Activated T-cell treated with anti-CD3 and anti-CD28 coated beads for 1 hour (primary cell): Measurements from ENCODE around the gene MOK.

Experiments used
- DNase-seq: peaks from one replicate; pipeline ENCODE4 v3.0.0-alpha.2; 2020; ENCODE audit warnings: low read depth

Gene MOK

DNA sequence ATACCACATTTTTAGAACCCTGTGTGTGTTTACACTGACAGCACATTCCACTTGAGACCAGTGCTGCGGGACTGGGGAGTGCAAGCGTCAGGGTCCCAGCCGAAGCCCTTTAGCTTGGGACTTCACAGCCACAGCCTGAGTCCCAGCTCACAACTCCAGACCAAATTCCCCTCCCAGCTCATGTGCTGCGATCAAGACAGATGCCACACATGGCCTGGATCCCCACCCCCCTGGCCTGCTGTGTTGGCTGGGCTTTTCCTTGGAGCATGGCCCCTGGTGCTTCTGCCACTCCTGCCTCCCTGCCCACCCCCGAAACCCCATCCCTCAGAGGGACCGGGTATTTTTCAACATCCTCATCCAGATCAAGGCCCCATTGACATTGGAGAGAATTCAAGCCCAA lies 101.6 kb downstream of the MOK start:
- no peak for DNase-seq

DNA sequence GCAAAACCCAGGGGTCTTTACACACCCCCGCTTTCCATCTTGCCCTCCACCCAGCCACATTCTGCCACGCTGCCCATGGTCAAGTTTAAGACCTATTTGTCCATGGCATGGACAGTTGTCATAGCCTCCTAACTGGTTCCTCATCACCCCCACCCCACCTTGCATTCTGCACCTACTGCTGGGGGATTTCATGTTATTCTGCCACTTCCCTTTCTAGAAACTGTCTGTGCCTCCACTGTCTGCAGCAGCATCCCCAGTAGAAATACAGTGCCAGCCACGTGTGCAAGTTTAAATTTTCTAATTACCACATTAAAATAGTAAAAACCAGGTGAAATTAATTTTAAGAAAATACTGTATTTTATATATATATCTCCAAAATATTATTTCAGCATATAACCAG lies 102.0 kb downstream of the MOK start:
- DNase-seq = no peak

DNA sequence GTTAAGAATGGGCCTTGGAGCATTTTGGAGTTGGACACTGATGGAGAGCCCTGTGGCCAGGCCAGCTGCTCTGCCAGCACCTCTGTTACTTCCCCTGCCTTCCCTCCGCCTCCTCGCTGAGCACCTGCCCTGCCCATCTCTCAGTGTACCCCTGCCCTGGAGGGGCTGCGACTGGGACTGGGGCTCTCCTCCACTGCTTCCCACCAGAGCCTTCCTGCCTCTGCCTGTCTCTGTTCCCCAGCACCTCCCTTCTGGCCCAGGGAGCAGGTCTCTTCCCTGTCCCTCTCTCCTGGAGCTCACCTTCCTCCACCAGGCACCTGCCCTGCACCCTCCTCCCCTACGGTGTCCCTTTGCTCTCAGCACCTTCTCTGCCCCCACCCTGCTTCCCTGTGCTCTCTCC lies 103.2 kb downstream of the MOK start:
- DNase-seq = no peak

DNA sequence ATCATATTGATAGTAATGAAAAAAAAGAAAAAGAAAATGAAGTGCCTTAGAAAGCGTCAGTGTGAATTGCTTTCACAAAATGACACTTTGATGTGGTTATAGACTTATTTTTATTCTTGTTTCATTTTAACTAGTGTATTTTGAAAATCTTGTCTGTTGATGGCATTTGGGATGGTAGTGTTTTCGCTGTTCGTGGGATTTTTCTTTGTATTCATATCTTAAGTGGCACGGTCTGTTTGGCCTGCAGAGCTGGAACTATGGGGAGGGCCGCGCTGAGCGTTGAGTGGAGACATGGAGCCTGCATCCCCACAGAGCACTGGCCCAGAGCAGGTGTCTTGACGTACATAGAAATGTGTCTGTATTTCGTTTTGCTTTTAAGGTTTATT lies 103.6 kb downstream of the MOK start:
- no peak for DNase-seq

DNA sequence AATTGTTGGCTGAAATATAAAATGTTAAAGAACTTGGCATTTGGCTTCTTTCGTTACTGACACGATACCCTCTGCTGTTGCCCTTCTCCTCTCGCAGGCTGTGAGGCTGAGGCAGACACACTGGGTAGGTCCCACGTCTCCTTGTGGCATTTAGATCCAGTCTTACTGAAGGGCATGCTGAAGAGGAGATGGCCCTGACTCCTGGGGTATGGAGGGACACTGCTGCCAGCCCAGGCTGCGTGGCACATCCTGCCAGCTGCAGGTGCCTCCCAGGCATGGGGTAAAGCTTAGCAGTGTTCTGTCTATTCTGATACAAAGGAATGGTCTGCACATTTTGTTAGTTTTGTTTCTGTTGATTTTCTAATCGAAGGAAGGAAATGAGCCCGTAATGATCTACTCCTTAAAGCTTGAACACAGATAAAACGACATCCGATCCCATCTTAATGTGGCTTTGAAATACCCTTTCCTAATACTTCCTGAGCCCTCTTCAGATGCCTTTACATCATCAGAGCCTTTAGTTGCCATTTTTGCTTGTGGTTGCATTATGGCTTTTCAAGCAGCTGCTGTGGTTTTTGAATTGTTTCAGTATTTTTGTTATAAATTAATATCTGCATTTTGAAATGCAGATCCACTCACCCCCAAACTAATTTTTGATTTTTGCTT lies 104.1 kb downstream of the MOK start:
- no peak for DNase-seq

DNA sequence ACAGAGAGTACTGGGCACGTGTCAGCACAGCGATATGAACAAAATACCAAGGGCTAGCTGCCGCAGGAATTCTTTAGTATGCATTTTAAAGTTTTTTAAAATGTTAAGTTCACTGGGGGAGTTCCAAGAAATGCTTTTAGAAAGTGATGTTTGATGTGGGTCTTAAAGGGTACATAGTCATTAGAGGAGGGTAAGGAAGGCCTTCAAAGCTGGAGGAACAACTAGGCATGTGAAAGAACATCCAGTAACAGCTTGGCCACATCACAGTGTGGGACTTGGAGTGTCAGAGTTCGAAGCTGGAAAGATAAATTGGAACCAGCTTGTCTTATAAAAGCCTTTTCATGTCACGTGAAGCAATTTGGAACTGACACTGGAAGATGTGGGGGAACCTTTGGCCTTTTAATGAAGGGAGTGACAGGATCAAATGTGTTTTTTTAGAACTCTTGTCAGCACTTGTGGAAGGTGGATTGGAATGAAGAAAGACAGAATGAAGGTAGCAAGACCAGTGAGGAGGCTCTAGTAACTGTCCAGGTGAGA lies 107.6 kb downstream of the MOK start:
- DNase-seq = no peak

DNA sequence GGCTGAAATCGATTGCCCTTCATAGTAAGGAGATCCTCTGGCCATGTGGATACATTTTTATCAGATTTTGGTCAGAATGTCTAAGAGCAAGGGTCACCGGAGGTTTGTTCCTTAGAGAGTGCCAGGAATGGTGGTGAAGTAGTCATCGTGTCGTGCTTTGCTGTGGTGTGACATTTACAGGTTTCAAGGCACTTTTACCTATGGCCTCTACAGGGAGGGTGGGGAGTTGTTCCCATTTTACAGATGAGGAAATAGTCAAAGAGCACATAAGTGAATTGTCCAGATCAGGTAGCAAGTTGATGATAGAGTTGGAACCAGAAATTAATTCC lies 108.1 kb downstream of the MOK start:
- DNase-seq = no peak

DNA sequence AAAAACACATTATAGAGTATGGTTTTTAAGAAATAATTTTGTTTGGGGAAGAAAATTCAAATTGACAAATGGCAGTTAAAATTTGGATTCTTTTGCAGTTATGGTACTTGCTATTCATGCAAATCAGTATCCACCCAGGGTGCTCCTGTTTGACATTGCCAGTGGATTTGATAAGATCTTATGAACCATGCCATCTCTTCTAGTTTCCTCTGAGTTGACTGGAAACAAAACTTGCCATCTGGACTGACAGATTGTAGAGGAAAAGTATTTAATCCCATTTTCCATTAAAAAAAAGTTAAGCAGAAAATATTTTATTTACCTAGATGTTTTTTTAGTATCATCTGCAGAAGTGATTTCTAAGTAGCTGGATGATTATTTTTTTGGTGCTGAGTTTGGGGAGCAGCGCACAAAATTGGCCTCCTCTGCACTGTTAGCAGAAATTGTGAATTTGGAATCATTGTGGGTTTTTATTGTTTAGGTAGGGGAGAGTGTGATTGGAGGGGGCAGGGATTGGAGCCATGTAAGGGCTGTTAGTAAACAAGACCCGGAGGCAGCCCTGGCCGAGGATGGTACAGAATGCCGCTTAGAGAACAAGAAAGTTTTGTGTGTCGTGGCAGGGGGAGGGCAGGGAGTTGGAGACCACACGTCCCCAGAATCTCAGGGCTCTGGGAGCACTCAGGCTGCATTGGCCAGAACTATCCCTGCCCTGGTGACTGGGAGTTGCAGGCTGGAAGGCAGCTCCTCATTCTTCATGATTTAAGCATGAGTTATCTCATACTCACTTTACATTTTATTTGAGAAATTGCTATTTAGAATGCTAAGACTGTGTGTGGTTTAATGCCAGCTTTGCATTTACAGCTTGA lies 108.7 kb downstream of the MOK start:
- no peak for DNase-seq

DNA sequence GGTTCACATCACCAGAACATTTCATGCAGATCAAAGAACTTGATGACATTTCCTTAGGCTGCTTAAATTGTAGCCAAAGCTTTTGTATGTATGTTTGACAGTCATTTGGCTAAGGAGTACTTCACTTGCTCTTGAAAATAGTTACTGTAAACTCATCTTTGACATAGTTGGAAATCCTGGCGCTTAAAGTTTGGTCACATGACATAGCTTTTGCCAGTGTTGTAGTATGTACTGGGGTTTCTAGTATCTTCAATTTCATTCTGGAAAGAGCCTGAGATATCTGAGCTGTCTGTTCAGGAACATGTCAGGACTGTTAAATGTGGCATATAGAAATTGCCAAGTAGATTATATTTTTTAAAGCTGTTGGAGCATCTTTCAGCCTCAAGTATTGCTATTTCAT lies 109.5 kb downstream of the MOK start:
- no peak for DNase-seq

DNA sequence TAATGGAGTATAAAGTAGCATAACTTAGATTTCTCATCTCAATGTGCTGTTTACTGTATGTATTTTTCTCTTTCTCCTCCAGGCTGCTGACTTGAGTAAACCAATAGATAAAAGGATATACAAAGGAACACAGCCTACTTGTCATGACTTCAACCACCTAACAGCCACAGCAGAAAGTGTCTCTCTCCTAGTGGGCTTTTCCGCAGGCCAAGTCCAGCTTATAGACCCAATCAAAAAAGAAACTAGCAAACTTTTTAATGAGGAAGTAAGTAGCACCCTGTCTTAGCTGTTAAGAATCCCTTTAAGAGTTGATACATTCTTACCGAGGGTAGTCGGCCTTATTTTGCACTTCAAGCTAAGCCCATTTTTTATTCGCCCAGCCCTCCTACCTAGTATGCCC lies 110.1 kb downstream of the MOK start:
- DNase-seq = no peak

DNA sequence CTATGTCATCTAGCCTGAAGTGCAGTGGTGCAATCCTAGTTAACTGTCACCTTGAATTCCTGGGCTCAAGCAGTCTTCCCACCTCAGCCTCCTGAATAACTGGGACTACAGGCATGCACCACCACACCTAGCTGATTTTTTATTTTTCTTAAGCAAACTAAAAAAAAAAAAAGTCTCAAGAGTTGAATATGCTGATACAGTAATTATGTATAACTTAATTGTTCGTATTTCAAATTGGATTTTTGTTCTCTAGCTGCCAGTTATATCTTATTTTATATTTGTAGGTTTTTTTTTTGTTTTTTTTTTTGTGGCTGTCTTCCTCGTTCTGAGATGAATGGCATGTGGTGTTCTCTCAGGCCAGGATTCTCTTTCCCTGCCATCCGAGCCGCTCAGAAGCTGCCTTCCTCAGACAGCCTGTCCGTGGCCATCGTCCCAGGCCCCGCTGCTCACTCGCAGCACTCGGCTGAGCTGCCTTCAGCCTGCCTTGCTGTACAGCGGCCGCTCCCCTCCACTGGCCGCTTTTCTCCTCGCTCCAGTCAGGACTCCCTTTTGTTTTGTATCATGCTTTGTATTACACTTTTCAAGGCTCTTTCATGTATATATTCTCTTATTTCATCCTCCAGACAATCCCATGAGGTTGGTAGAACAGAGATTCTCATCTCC lies 112.0 kb downstream of the MOK start:
- no peak for DNase-seq

DNA sequence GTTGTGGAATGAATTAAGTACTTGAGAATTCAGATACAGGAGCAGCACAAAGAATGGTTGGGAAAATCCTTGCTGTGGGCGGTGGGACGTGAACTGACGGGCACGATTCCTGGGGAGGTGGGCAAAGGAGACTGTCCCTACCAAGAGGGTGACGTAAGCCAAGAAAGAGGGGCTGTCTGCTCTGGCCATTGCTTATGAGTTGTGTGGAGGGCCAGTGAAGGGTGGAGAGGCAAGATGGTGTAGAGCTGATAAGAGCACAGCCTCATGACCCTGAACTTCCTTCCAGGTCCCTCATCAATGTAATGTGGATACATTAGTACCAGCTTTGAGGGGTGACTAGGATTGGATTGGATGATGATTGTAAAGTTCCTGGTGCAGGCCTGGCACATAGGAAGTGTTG lies 115.1 kb downstream of the MOK start:
- DNase-seq = no peak

DNA sequence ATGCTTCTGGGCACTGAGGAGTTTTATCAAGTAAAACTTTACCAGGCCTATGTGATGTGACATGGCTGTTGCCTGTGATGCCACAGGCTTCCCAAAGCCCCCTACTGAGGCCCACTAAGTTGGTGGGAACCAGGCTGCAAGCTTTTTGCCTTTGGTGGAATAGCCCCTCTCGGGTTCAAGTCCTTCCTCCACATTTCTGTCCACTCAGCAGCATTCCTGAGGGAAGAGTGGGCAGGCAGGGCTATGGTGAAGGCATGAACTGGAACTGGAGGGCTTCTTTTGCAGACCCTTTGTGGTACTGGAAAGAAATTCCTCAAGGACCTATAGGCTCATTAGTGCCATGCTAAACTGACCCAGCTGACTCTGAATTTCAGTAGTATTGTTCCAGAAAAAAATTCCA lies 116.8 kb downstream of the MOK start:
- DNase-seq = no peak

DNA sequence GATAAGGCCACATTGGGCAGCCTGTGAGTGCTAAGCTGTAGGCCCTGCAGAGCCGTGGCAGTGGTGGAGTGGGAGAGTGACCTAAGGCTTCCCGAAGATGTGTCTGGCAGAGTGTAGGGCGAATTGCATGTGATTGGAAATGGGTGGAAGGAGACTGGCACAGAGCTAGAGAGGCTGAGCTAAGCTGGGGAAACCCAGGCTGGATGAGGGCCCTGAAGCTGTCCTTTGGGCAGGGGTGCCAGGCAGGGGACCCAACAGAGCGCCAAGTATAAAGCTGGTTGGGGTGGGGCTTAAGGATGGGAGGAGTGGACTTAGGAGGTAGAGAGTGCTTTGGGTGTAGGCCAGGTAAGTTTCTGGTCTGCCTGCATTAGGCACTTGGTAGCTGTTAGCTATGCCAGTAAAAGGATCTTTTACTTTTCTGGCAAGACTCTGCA lies 117.4 kb downstream of the MOK start:
- no peak for DNase-seq

DNA sequence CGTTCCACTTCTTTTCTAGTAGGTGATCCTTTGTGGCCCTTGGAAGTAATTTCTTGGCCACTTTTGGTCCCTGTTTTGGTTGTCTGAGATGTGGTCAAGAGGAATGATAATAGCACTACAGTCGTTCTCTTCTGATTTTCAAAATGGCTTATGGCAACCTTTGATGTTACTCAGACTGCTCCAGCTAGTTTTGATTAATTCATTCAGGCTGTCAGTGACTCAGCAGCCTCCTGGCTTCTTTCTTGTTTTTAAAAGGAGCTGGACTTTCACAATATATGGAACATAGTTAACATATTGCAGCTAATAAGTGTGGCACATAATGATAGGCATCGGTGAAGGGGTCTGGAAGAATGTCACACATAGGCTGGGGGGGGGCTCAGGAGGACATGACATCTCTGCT lies 117.9 kb downstream of the MOK start:
- no peak for DNase-seq

DNA sequence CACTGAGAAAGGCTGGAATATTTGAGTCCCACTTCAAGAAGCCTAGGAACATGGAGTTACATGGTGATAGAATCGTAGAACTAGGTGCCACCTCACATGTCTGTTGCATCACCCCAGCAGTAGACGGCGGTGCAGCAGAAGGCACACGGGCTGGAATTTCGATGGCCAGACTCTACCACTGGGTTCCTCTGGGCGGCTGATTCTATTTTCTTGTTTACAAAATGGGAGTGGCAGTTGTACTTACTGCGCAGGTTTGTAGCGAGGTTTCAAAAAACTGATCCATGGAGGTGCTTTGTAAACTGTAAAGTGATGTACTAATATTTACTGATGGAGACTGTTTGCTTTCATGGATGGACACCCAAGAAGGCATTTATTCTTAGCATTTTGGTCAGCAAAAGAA lies 119.6 kb downstream of the MOK start:
- no peak for DNase-seq

DNA sequence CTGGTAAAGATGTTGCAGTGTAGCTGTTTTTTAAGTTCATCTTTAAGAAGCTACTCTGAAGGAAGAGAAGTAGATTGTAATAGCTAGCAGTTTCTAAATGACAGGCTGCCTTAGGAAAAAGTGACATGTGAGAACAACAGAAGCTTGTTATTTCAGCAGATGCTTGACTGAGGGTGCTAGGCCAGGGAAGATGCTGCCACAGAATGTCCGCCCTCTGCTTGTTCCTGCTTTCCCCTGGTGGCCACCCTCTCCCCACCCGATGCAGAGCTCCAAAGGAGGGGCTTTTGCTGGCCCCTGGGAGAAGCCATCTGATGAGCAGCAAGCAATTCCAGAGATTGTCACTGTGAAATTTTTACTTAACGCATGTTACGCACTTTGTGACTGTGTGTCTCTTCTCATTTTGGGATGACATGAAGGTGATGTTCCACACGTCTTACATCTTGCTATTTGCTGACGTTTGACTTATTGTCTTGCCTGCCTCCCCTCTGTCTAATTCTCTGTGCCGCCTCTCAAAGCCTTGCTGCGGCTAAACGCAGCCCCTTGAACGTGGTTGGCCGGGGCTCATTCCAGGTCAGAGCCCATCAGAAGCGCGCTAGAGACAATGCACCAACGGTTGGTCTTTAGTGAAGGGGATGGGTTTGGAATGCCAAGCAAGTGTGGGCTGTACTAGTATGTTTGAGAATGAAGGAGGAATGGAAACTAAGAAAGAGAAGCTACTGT lies 120.5 kb downstream of the MOK start:
- DNase-seq = no peak

DNA sequence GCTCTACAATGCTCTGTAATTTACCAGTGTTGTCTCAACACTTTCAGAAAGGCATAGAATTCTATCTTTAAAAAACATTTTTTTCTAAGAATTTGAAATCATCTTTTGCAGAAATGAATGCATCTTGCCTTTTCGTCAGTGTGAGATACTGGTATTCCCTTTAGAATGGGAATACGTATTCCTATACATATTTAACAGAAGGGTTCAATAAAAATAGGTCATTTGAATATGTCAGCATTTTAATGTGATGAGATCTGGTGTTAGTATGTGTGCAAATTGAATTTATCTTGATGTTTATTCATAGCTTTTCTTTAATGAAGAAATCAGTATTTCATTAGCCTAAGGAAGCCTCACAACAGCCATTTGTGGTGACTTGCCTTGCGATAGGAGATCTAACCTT lies 121.1 kb downstream of the MOK start:
- no peak for DNase-seq

DNA sequence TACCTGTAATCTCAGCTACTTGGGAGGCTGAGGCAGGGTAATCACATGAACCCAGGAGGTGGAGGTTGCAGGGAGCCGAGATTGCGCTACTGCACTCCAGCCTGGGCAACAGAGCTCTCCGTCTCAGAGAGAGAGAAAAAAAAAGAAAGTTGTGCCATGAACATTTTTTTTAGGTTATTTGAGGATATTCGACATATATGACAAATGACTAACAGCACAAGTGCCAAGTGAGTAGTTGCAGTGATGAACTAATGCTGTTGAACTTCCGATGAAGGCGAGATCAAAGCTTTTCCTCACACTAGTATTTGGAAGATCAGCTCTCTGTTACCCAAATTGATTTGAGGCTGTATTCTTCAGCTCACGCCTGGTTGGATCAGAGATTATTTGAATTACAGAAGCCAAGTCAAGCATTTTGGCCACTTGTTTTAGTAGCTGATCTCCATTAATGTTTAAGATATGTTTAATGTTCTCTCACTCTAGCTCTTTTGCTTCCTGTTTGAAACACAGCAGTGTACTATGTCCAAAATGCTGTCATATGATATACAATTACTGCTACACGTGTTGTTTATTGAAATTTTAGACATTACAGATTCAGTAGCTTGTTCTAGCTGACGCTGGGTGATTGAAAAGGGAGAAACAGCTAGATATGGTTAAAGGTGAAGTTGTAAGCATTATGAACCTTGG lies 121.9 kb downstream of the MOK start:
- no peak for DNase-seq

DNA sequence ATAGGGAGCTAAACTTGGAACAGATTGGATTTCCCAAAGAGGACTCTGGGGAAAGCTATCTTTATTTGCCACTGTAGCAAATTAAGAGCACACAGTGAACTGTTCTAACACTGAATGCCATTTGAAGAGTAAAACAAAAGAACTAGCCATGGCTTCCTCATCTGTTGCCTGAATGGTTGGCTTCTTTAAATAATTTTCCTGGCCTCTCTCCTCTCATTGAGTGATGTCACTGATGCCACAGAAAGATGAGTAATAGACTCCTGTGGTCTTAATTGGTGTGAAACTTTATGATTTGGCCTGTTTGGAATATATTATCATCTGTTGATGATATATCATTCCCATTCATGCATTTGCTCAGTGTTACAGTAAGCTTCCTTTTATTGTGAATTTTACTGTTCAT lies 122.8 kb downstream of the MOK start:
- no peak for DNase-seq

DNA sequence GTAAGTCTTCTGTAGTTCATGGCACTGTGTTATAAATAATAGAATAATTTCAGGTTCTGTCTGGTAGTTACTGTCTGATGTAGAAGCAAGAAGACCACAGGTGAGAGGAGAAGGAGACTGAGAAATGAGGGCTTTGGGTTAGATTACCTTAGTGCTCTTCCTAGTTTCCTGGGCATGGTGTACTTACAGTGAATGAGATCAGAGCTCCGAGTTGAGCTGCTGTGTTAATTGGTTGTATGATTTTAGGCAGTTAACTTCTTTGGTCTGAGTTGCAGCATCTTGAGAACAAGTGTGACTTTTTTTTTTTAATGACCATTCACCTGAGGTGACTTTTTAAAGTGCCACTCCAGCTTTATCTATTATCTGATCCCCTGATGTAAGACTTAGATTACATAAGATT lies 123.8 kb downstream of the MOK start:
- no peak for DNase-seq
